WTC11 (cell line): ENCODE results near the gene TPCN2. TPM values are rescaled to one million over a fixed set of nuclear protein-coding genes. Genes with fewer than 3 reads are reported as not detected.
A peak's percentile ranks its signal among the peaks of the same experiment; 100 is the strongest.

ENCODE experiments used
- ATAC-seq: fragments of 200-7000 bp; cut with Tn5 transposase; 2 replicates; pipeline ENCODE4 v1.10.0; 2021; ENCODE audit warnings: mild to moderate bottlenecking, moderate library complexity
- CTCF ChIA-PET: fragments of 300-600 bp; sonication (Branson Sonifier 250); formaldehyde crosslinking; loops from one replicate; lab custom pipeline; 2021; ENCODE audit warnings: antibody characterized with exemption; lab: Charles Lee
- POLR2A ChIA-PET: fragments of 350-600 bp; sonication (Branson Sonifier 250); formaldehyde crosslinking; loops from one replicate; lab custom pipeline; 2021; ENCODE audit warnings: antibody characterized with exemption; lab: Charles Lee
- DNase-seq: peaks from one replicate; pipeline ENCODE4 v3.0.0; 2021; ENCODE audit warnings: low spot score
- H3K27ac Mint-ChIP-seq: 2 replicates; pipeline ENCODE4 v1.8.0; 2021; ENCODE audit warnings: mixed read lengths
- H3K27me3 Mint-ChIP-seq: 2 replicates; pipeline ENCODE4 v1.8.0; 2021; ENCODE audit warnings: low read depth, mild to moderate bottlenecking, moderate library complexity, mixed read lengths
- H3K36me3 Mint-ChIP-seq: 2 replicates; pipeline ENCODE4 v1.8.0; 2021; ENCODE audit warnings: mixed read lengths
- H3K4me1 Mint-ChIP-seq: 2 replicates; pipeline ENCODE4 v1.8.0; 2022; ENCODE audit warnings: mixed read lengths
- H3K4me3 Mint-ChIP-seq: 2 replicates; pipeline ENCODE4 v1.8.0; 2021; ENCODE audit warnings: mild to moderate bottlenecking, moderate library complexity, mixed read lengths
- H3K9me3 Mint-ChIP-seq: 2 replicates; pipeline ENCODE4 v1.8.0; 2021; ENCODE audit warnings: mixed read lengths
- CREM ChIP-seq: sonication (generic); formaldehyde crosslinking; IDR thresholded peaks from 2 replicates; pipeline ENCODE4 v1.8.1; 2022; ENCODE audit warnings: mild to moderate bottlenecking, missing genetic modification reagents, moderate library complexity
- GTF2I ChIP-seq: fragments of 250-450 bp; sonication (Bioruptor Pico); conservative IDR thresholded peaks from 2 replicates; pipeline ENCODE4 v1.4.0; 2021; ENCODE audit warnings: mild to moderate bottlenecking
- RORB ChIP-seq: fragments of 250-450 bp; sonication (Bioruptor Pico); IDR thresholded peaks from 2 replicates; pipeline ENCODE4 v1.9.0; 2021; ENCODE audit warnings: mild to moderate bottlenecking
- SMAD3 ChIP-seq: sonication (generic); formaldehyde crosslinking; IDR thresholded peaks from 2 replicates; pipeline ENCODE4 v1.8.0; 2022; ENCODE audit warnings: missing genetic modification reagents, mild to moderate bottlenecking, borderline replicate concordance
- SOX15 ChIP-seq: fragments of 250-450 bp; sonication (Bioruptor Pico); IDR thresholded peaks from 2 replicates; pipeline ENCODE4 v1.9.0; 2021; ENCODE audit warnings: mild to moderate bottlenecking
- TEAD4 ChIP-seq: sonication (generic); formaldehyde crosslinking; IDR thresholded peaks from 2 replicates; pipeline ENCODE4 v1.8.0; 2022; ENCODE audit warnings: mild to moderate bottlenecking, missing genetic modification reagents
- TP53 ChIP-seq: sonication (generic); formaldehyde crosslinking; IDR thresholded peaks from 2 replicates; pipeline ENCODE4 v1.8.1; 2023; ENCODE audit warnings: mild to moderate bottlenecking, missing genetic modification reagents
- ZBTB21 ChIP-seq: sonication (generic); formaldehyde crosslinking; IDR thresholded peaks from 2 replicates; pipeline ENCODE4 v1.8.1; 2023; ENCODE audit warnings: mild to moderate bottlenecking, missing genetic modification reagents, borderline replicate concordance
- ZNF138 ChIP-seq: sonication (generic); formaldehyde crosslinking; conservative IDR thresholded peaks from 2 replicates; pipeline ENCODE4 v1.8.1; 2022; ENCODE audit warnings: mild to moderate bottlenecking, moderate library complexity, missing genetic modification reagents
- ZNF219 ChIP-seq: sonication (generic); formaldehyde crosslinking; IDR thresholded peaks from 2 replicates; pipeline ENCODE4 v1.8.0; 2023; ENCODE audit warnings: missing genetic modification reagents, mild to moderate bottlenecking, borderline replicate concordance
- ZNF396 ChIP-seq: fragments of 250-450 bp; sonication (Bioruptor Pico); IDR thresholded peaks from 2 replicates; pipeline ENCODE4 v1.8.0; 2021; ENCODE audit warnings: mild to moderate bottlenecking, moderate library complexity, borderline replicate concordance
- ZNF423 ChIP-seq: fragments of 250-450 bp; sonication (Bioruptor Pico); IDR thresholded peaks from 2 replicates; pipeline ENCODE4 v2.1.2; 2022; ENCODE audit warnings: mild to moderate bottlenecking, moderate library complexity
- ZNF671 ChIP-seq: fragments of 250-450 bp; sonication (Bioruptor Pico); IDR thresholded peaks from 2 replicates; pipeline ENCODE4 v1.8.0; 2021; ENCODE audit warnings: mild to moderate bottlenecking
- total RNA-seq: library from RNA; stranded (reverse); gene quantifications from 3 replicates; pipeline ENCODE4 v1.2.3, GENCODE V29; 2021
- TF ChIP-seq, protein P1 (sequence below): fragments of 250-450 bp; sonication (Bioruptor Pico); IDR thresholded peaks from 2 replicates; pipeline ENCODE4 v1.9.0; 2021; ENCODE audit warnings: mild to moderate bottlenecking
- TF ChIP-seq, protein P2 (sequence below): sonication (generic); formaldehyde crosslinking; IDR thresholded peaks from 2 replicates; pipeline ENCODE4 v1.8.1; 2023; ENCODE audit warnings: mild to moderate bottlenecking, moderate library complexity, missing genetic modification reagents
- TF ChIP-seq, protein P3 (sequence below): fragments of 250-450 bp; sonication (Bioruptor Pico); IDR thresholded peaks from 2 replicates; pipeline ENCODE4 v2.1.2; 2022; ENCODE audit warnings: mild to moderate bottlenecking, moderate library complexity
- TF ChIP-seq, protein P4 (sequence below): sonication (generic); formaldehyde crosslinking; IDR thresholded peaks from 2 replicates; pipeline ENCODE4 v1.8.1; 2023; ENCODE audit warnings: mild to moderate bottlenecking, missing genetic modification reagents
- TF ChIP-seq, protein P5 (sequence below): sonication (generic); formaldehyde crosslinking; IDR thresholded peaks from 2 replicates; pipeline ENCODE4 v1.8.0; 2022; ENCODE audit warnings: mild to moderate bottlenecking, missing genetic modification reagents
- TF ChIP-seq, protein P6 (sequence below): fragments of 250-450 bp; sonication (Bioruptor Pico); IDR thresholded peaks from 2 replicates; pipeline ENCODE4 v1.9.0; 2021; ENCODE audit warnings: mild to moderate bottlenecking, borderline replicate concordance

The TPCN2 gene
- total RNA-seq, 1 experiment from 2014 or later = 24.6 TPM

DNA sequence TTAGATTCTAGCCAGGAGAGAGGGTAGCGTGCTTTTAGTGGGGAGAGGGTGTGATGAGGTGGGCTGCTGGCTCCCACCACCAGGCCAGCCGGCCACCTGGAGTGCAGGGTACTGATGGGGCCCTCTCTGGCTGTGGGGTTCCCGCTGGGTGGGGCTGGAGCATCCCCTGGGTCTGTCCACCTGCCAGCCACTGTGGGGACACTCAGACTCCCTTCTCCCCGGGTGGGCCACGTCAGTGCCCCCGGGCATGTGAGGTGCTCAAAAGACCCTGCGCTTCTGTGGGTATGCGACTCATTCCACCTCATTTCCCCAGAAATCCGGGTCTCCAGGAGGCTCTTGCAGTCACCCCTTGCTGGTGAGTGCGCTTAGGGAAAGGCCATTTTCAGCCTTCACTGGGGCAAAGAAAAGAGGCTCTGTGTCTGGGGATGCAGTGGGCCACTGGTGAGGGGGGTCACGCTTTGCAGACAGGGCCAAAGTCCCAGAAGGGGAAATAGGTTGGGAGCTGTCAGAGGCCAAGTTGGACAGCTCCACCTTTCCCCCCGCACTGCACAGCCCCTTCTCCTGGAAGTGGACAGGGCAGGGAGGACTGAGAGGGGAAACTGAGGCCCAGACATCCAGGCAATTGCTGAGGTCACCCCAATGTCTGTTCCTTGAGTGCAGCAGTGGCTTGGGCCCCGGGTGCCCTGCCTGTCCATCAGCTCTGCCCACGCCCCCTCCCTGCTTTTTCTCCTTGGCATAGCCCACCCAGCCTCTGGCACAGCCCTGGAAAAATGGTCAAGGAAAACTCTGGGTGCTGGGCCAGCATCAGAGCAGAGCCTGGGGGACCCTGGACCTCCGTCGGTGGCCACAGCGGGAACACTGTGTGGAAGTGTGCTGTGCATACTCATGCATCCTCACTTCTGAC is 53.3 kb downstream of the TPCN2 start:
- Mint-ChIP-seq H3K27ac (no peak overlapping the region), H3K9me3 (no peaks in the 10 kb centered on the region; the same call in 1 of the 2 replicates), H3K4me1 (peaks cover 3% of the 10 kb centered on the region; the same call in 1 of the 2 replicates), H3K4me3 (no peak overlapping the region), H3K36me3 (no peaks in the 10 kb centered on the region), H3K27me3 (no peaks in the 10 kb centered on the region)
- ATAC-seq = no peak
- TF ChIP-seq, protein P1, sequence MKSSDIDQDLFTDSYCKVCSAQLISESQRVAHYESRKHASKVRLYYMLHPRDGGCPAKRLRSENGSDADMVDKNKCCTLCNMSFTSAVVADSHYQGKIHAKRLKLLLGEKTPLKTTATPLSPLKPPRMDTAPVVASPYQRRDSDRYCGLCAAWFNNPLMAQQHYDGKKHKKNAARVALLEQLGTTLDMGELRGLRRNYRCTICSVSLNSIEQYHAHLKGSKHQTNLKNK = no peak
- TF ChIP-seq, protein P2, sequence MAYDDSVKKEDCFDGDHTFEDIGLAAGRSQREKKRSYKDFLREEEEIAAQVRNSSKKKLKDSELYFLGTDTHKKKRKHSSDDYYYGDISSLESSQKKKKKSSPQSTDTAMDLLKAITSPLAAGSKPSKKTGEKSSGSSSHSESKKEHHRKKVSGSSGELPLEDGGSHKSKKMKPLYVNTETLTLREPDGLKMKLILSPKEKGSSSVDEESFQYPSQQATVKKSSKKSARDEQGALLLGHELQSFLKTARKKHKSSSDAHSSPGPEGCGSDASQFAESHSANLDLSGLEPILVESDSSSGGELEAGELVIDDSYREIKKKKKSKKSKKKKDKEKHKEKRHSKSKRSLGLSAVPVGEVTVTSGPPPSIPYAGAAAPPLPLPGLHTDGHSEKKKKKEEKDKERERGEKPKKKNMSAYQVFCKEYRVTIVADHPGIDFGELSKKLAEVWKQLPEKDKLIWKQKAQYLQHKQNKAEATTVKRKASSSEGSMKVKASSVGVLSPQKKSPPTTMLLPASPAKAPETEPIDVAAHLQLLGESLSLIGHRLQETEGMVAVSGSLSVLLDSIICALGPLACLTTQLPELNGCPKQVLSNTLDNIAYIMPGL (CRISPR knock-in tag) = 0 out of 2 replicates have a peak, but pooled peaks have one; percentile 1
- TF ChIP-seq SMAD3 (CRISPR knock-in tag) = no peak
- DNase-seq = no peak
- POLR2A ChIA-PET = interaction anchor here (1.1 kb wide), 1 partner anchor 26 kb away, joined by 7 read pairs; no protein-coding TSS in a partner anchor
- CTCF ChIA-PET = interaction anchor here (0.5 to 4.3 kb wide), 59 partner anchors 11 to 582 kb away, joined by 3 to 46 read pairs (median 4); partner anchors contain the start of genes MRGPRD, MRGPRF, MYEOV and TPCN2

DNA sequence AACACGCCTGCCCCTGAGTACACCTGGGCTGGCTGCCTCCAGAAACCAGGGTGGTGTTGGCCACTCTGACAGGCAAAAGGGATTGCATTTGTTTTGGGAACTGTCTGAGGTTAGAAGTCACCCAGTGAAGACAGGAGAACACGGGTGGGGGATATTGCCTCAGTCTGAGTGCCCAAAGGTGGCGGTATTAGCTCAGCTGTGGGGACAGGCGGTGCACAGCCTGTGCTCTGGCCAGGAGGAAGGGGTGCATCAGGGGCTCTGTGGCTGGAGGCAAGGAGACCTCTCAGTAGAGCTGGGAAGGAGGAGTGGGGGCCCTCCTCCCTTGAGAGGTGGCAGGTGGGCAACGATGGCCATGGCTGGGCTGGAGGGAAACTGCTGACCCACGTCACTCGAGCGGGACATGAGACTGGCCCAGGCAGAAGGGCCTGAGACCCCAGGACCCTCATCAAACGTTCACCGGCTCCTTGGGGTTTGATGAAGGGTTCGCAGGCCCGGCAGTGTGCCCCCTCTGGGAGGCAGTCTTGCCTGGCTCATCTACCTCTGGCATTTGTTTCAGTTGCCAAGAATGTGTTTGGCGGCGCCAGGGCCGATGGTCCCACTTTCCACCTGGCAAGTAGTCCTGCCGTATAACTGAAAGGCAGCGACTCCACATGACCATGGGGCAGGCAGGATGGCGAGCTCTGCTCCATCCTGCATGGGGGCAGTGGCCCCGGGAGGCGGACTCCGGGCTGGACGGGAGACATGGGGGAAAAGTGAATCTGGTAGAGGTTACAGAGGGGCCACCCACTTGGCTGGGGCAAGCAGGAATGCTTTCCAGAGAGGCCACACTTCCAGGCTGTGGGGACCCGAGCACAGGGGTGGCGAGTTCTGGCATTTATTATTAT is 54.2 kb downstream of the TPCN2 start:
- peak; percentile 13; the same call in 1 of the 2 replicates for ATAC-seq
- peaks cover 4% of the 10 kb centered on the region; the same call in 1 of the 2 replicates for H3K9me3 Mint-ChIP-seq
- H3K4me3 Mint-ChIP-seq = no peak overlapping the region
- H3K27me3 Mint-ChIP-seq = no peaks in the 10 kb centered on the region
- H3K4me1 Mint-ChIP-seq = peaks cover 3% of the 10 kb centered on the region; the same call in 1 of the 2 replicates
- ChIA-PET POLR2A (no interaction called here), CTCF (interaction anchor here (0.6 to 4.3 kb wide), 10 partner anchors 20 to 608 kb away, joined by 3 to 46 read pairs (median 4); partner anchors contain the start of gene MRGPRF)
- TF ChIP-seq RORB (CRISPR knock-in tag) (no peak), ZNF396 (no peak), ZNF138 (CRISPR knock-in tag) (no peak), ZNF423 (CRISPR knock-in tag) (no peak), CREM (CRISPR knock-in tag) (no peak), ZNF671 (no peak), TEAD4 (CRISPR knock-in tag) (no peak), TP53 (CRISPR knock-in tag) (no peak), SOX15 (no peak), GTF2I (CRISPR knock-in tag) (no peak), ZNF219 (CRISPR knock-in tag) (no peak), ZBTB21 (CRISPR knock-in tag) (no peak)
- TF ChIP-seq, protein P2 (CRISPR knock-in tag) = no peak
- TF ChIP-seq, protein P3, sequence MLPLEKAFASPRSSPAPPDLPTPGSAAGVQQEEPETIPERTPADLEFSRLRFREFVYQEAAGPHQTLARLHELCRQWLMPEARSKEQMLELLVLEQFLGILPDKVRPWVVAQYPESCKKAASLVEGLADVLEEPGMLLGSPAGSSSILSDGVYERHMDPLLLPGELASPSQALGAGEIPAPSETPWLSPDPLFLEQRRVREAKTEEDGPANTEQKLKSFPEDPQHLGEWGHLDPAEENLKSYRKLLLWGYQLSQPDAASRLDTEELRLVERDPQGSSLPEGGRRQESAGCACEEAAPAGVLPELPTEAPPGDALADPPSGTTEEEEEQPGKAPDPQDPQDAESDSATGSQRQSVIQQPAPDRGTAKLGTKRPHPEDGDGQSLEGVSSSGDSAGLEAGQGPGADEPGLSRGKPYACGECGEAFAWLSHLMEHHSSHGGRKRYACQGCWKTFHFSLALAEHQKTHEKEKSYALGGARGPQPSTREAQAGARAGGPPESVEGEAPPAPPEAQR = no peak
- TF ChIP-seq, protein P4, sequence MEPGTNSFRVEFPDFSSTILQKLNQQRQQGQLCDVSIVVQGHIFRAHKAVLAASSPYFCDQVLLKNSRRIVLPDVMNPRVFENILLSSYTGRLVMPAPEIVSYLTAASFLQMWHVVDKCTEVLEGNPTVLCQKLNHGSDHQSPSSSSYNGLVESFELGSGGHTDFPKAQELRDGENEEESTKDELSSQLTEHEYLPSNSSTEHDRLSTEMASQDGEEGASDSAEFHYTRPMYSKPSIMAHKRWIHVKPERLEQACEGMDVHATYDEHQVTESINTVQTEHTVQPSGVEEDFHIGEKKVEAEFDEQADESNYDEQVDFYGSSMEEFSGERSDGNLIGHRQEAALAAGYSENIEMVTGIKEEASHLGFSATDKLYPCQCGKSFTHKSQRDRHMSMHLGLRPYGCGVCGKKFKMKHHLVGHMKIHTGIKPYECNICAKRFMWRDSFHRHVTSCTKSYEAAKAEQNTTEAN (CRISPR knock-in tag) = no peak
- TF ChIP-seq, protein P5, sequence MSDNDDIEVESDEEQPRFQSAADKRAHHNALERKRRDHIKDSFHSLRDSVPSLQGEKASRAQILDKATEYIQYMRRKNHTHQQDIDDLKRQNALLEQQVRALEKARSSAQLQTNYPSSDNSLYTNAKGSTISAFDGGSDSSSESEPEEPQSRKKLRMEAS = no peak
- TF ChIP-seq, protein P6, sequence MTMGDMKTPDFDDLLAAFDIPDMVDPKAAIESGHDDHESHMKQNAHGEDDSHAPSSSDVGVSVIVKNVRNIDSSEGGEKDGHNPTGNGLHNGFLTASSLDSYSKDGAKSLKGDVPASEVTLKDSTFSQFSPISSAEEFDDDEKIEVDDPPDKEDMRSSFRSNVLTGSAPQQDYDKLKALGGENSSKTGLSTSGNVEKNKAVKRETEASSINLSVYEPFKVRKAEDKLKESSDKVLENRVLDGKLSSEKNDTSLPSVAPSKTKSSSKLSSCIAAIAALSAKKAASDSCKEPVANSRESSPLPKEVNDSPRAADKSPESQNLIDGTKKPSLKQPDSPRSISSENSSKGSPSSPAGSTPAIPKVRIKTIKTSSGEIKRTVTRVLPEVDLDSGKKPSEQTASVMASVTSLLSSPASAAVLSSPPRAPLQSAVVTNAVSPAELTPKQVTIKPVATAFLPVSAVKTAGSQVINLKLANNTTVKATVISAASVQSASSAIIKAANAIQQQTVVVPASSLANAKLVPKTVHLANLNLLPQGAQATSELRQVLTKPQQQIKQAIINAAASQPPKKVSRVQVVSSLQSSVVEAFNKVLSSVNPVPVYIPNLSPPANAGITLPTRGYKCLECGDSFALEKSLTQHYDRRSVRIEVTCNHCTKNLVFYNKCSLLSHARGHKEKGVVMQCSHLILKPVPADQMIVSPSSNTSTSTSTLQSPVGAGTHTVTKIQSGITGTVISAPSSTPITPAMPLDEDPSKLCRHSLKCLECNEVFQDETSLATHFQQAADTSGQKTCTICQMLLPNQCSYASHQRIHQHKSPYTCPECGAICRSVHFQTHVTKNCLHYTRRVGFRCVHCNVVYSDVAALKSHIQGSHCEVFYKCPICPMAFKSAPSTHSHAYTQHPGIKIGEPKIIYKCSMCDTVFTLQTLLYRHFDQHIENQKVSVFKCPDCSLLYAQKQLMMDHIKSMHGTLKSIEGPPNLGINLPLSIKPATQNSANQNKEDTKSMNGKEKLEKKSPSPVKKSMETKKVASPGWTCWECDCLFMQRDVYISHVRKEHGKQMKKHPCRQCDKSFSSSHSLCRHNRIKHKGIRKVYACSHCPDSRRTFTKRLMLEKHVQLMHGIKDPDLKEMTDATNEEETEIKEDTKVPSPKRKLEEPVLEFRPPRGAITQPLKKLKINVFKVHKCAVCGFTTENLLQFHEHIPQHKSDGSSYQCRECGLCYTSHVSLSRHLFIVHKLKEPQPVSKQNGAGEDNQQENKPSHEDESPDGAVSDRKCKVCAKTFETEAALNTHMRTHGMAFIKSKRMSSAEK (CRISPR knock-in tag) = no peak
- H3K27ac Mint-ChIP-seq = peak overlapping the region; percentile 6; the same call in 1 of the 2 replicates
- H3K36me3 Mint-ChIP-seq = peaks cover 3% of the 10 kb centered on the region; the same call in 1 of the 2 replicates
- no peak for DNase-seq
